ENCODE data around the gene VARS2. TPM values are rescaled to one million over a fixed set of nuclear protein-coding genes. Genes with fewer than 3 reads are reported as not detected.

The VARS2 gene
- total and polyA plus RNA-seq, 2 experiments from 2014 or later = 21.6 to 36.9 TPM

DNA sequence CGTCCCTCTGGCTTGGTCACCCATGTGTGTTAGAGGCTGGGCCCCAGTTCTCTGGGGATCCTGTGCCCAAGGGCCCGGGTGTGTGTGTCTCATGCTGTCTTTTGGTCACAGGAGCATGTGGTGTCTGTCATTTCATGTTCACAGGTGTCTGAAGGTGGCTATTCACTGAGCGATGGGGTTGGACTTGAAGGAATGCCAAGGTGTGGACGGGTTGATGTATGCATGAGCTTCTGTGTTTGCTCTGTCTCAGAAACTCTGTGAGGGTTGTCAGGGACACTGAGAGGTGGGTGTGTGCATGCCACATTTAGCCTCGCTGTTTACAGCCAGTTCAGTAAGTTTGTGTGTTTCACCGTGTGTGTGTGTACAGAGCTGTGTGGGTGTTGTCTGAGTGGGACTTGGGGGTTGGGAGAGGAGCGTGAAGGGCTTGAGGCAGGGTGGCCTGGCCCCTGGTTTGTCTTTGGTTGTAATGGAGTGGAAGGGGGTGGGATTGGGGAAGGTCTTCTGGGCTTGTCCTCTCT, 28.5 kb upstream of the VARS2 start:
- peak; percentile 77 for DNase-seq (ENCODE audit: low spot score)
- 8% methylated on average over 7 of the region's 7 CpGs for WGBS (ENCODE audit: low lambda C conversion rate, missing lambda C conversion rate)

DNA sequence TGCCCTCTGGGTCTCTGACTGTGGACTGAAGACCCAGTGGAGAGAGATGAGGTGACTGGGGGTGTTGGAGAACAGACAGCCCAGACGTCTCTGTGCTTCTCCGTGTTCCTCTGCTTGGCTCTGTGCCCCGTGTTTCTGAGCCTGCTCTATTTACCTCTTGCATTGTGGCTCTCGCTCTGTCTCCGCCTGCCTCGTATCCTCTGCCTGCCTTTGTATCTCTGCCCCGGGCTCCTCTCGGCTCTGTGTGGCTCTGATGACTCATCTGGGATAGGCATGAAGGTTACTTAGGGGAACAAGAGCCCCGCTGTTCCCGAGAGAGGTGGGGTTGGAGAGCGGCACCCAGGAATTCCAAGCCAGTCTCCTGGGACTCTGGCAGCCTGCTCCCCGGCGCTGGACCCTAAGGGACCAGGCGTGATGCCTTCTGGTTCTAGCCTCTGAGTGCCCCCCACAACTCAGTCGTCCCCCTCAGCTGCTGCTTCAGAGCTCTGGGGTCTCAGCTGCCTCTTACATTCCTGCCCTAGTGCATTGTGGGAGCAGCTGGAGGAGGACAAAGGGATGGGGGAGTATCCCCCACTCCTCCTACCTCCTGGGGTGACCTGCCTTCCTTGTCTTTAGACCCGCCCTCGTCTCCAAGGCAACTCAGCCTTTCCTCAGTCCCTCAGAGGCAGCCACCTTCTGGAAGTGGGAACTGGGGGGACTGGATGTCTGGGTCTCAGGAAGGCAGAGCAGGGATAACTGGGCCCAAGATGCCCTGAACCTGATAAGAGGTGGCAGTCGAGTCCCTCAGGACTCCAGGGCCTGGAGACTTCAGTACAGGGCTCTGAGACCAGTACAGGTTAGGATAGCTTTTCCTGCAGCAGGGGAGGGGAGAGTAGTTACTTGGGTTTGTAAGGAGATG, 27.8 kb upstream of the VARS2 start:
- no peaks in the 10 kb centered on the region for H3K9me2 ChIP-seq (replicated peaks; ENCODE audit: insufficient read depth)
- H3K4me1 ChIP-seq (ENCODE audit: insufficient read depth) = peaks cover 42% of the 10 kb centered on the region
- H3K79me2 ChIP-seq = peaks cover 63% of the 10 kb centered on the region
- H4K20me1 ChIP-seq (ENCODE audit: insufficient read depth, poor library complexity, severe bottlenecking) = peaks cover 36% of the 10 kb centered on the region
- DNase-seq (ENCODE audit: low spot score) = peak; percentile 90
- H3K4me2 ChIP-seq = peak overlapping the region; percentile 95
- H2AFZ ChIP-seq = no peak overlapping the region
- no peaks in the 10 kb centered on the region for H3K9me3 ChIP-seq (ENCODE audit: low read depth)
- peak overlapping the region; percentile 91 for H3K4me3 ChIP-seq
- H3K27ac ChIP-seq = peak overlapping the region; percentile 100
- no peaks in the 10 kb centered on the region for H3K27me3 ChIP-seq
- H3K36me3 ChIP-seq (replicated peaks; ENCODE audit: insufficient read depth, low read depth) = no peaks in the 10 kb centered on the region
- TF ChIP-seq, protein P1, sequence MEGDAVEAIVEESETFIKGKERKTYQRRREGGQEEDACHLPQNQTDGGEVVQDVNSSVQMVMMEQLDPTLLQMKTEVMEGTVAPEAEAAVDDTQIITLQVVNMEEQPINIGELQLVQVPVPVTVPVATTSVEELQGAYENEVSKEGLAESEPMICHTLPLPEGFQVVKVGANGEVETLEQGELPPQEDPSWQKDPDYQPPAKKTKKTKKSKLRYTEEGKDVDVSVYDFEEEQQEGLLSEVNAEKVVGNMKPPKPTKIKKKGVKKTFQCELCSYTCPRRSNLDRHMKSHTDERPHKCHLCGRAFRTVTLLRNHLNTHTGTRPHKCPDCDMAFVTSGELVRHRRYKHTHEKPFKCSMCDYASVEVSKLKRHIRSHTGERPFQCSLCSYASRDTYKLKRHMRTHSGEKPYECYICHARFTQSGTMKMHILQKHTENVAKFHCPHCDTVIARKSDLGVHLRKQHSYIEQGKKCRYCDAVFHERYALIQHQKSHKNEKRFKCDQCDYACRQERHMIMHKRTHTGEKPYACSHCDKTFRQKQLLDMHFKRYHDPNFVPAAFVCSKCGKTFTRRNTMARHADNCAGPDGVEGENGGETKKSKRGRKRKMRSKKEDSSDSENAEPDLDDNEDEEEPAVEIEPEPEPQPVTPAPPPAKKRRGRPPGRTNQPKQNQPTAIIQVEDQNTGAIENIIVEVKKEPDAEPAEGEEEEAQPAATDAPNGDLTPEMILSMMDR (IDR thresholded peaks at IDR 0.05; ENCODE audit: poor library complexity) = no peak
- 13% methylated on average over 18 of the region's 18 CpGs for WGBS (ENCODE audit: low lambda C conversion rate, missing lambda C conversion rate)

More for the DNA sequence above, 28.5 kb upstream of the VARS2 start:
- Histone ChIP-seq H3K27ac (peak overlapping the region; percentile 100), H3K36me3 (replicated peaks; ENCODE audit: insufficient read depth, low read depth) (no peaks in the 10 kb centered on the region), H3K9me2 (replicated peaks; ENCODE audit: insufficient read depth) (no peaks in the 10 kb centered on the region), H3K4me1 (ENCODE audit: insufficient read depth) (peaks cover 48% of the 10 kb centered on the region), H3K9me3 (ENCODE audit: low read depth) (no peaks in the 10 kb centered on the region), H4K20me1 (ENCODE audit: insufficient read depth, poor library complexity, severe bottlenecking) (peaks cover 35% of the 10 kb centered on the region), H2AFZ (no peak overlapping the region), H3K4me2 (peak overlapping the region; percentile 95), H3K27me3 (no peaks in the 10 kb centered on the region), H3K4me3 (peak overlapping the region; percentile 91), H3K79me2 (peaks cover 58% of the 10 kb centered on the region)
- no peak for TF ChIP-seq EZH2 (IDR thresholded peaks at IDR 0.05; ENCODE audit: borderline replicate concordance)
- no peak for TF ChIP-seq EZH2phosphoT487 (IDR thresholded peaks at IDR 0.05; ENCODE audit: low read depth, severe bottlenecking, unreplicated experiment)
- TF ChIP-seq, protein P1 (IDR thresholded peaks at IDR 0.05; ENCODE audit: poor library complexity) = no peak

DNA sequence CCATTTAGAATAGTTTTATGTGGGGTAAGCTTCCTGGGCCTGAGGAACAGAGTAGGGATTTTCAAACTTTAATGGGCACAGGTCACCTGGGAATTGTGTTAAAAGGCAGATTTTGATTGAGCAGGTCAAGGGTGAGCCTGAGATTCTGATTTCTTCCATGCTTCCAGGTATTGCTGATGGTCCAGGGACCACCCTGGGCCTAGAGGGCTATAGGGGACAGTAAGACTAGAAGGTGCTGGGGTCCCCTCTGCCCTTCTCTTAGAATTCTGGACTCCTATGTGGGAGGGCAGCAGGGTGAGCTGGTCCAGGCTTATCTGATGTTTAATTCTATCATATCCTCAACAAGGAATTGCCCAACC, 27.2 kb upstream of the VARS2 start:
- H3K9me2 ChIP-seq (replicated peaks; ENCODE audit: insufficient read depth) = no peaks in the 10 kb centered on the region
- peak overlapping the region; percentile 100 for H3K27ac ChIP-seq
- H2AFZ ChIP-seq = no peak overlapping the region
- H3K4me3 ChIP-seq = no peak overlapping the region
- no peaks in the 10 kb centered on the region for H3K27me3 ChIP-seq
- no peak for DNase-seq (ENCODE audit: low spot score)
- H3K9me3 ChIP-seq (ENCODE audit: low read depth) = no peaks in the 10 kb centered on the region
- peaks cover 35% of the 10 kb centered on the region for H3K4me1 ChIP-seq (ENCODE audit: insufficient read depth)
- no peaks in the 10 kb centered on the region for H3K36me3 ChIP-seq (replicated peaks; ENCODE audit: insufficient read depth, low read depth)
- H3K79me2 ChIP-seq = peaks cover 65% of the 10 kb centered on the region
- TF ChIP-seq EZH2 (IDR thresholded peaks at IDR 0.05; ENCODE audit: borderline replicate concordance) (no peak), EZH2phosphoT487 (IDR thresholded peaks at IDR 0.05; ENCODE audit: low read depth, severe bottlenecking, unreplicated experiment) (no peak)
- TF ChIP-seq, protein P1 (IDR thresholded peaks at IDR 0.05; ENCODE audit: poor library complexity) = no peak
- peaks cover 36% of the 10 kb centered on the region for H4K20me1 ChIP-seq (ENCODE audit: insufficient read depth, poor library complexity, severe bottlenecking)
- H3K4me2 ChIP-seq = peak overlapping the region; percentile 95
